Spleen (tissue), 7 donors: Measurements from ENCODE around the gene USP28.

Source experiments
- CTCF ChIP-seq, 11 experiments: fragments of 200-600 bp in 7 of 11; fragments of 450-650 bp in 4 of 11; sonication (generic) in 4 of 11; IDR thresholded peaks in 8 of 11; conservative IDR thresholded peaks in 3 of 11; 1 replicate in 7 of 11; 2 replicates in 4 of 11; pipeline versions ENCODE4 v1.4.0 to v1.8.0; 2016 to 2021; ENCODE audit warnings: antibody characterized with exemption in 11 of 11, inconsistent platforms in 4 of 11, mild to moderate bottlenecking in 1 of 11
- POLR2A ChIP-seq, 3 donors: fragments of 450-650 bp; IDR thresholded peaks; one replicate each; pipeline ENCODE4 v1.5.1; 2017; ENCODE audit warnings: antibody characterized with exemption in 3 of 3, mild to moderate bottlenecking in 1 of 3
- POLR2AphosphoS5 ChIP-seq, 3 donors: sonication (generic); formaldehyde crosslinking; IDR thresholded peaks; one replicate each; pipeline ENCODE4 v1.5.1; 2017; ENCODE audit warnings: antibody characterized with exemption in 3 of 3
- donor health status: DM: no; HTN: no; CAD: no; lungs with moderate emphysema.
- donor health status: DM: no; HTN: no; CAD: no.
- donor health status: DM: no; HTN: no; CAD: no.

- TF ChIP-seq CTCF (IDR thresholded peaks at IDR 0.05 in 8 of 11, conservative IDR thresholded peaks at IDR 0.05 in 3 of 11) (no peak), POLR2AphosphoS5 (IDR thresholded peaks at IDR 0.05) (no peak), POLR2A (IDR thresholded peaks at IDR 0.05) (no peak)
Measured at GRCh38 chr11:113764527-113765219, 110.7 kb downstream of the USP28 start.
